Measurements from ENCODE around the gene ZNF785. TPM values are rescaled to one million over a fixed set of nuclear protein-coding genes. Genes with fewer than 3 reads are reported as not detected.
A peak's percentile ranks its signal among the peaks of the same experiment; 100 is the strongest.
"Not testable (repeated sequence)": the region's sequence is repeated elsewhere in the genome, so short reads cannot be mapped to it uniquely, and the experiment has no call there.

The ZNF785 gene
- total RNA-seq (10 to 100 TPM; 10.2 to 37.1 (median 21.4) TPM), polyA plus RNA-seq (1 to 10 TPM; 2.6 to 4.4 TPM), total RNA-seq (17.0 reads per million, percentile 47 among the genes with 10 or more reads in this experiment)

DNA sequence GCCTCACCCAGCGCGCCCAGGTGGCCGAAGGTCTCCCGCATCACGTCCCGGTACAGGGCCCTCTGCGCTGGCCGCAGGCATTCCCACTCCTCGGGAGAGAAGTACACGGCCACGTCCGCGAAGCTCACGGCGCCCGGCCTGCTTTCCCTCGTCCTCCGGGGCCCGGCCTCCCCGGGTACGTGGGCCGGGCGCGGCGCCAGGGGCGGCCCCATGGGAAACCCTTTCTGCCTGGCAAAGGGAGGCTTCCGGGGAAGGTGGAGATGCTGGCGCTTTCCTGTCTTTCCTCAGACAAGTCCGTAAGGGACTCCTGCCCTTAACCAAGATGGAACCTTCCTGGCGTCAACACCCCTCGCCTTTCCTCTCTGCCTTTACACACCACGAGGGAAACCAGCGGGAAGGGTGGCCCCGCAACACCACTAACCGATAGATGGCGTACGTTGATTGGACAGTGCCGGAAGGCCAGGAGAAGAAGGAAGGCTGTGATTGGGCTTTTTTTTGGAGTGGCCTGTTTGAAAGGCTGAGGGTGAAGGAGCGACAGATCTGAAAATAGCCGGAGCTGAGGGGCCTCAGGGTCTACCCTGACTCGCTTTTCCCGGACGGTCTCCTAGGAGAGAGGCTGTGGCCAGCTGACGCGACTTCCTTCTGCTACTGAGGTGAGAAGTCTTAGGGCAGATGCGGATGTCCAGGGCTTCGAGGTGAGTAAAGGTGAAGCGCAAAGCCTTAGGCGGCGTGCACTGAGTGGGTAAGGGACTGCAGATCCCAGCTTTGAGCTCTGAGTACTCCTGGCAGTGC lies at the start of gene ZNF785:
Gene ZNF785 (minus strand): TSS at position 298 of the 792 bp plus-strand sequence. CDS start 86 bp downstream, at position 212.
- H3K4me3 ChIP-seq (ENCODE audit: low read length): peak within 1 kb of the TSS; percentile 77
- H3K9me3 ChIP-seq (ENCODE audit: control insufficient read depth in 2 of 3, low read length in 3 of 3): no peaks in the 10 kb centered on the region
- Mint-ChIP-seq H3K9me3 (no peaks in the 10 kb centered on the region), H3K4me1 (peaks cover 6 to 44% (median 32%) of the 10 kb centered on the region in 7 donors), H3K36me3 (peaks cover 0 to 13% (median 0%) of the 10 kb centered on the region in 5 donors), H3K27ac (peak within 1 kb of the TSS; percentile 89 to 95 (median 92)), H3K4me3 (peak within 1 kb of the TSS; percentile 85 to 98 (median 94)), H3K27me3 (peaks cover 0 to 2% (median 0%) of the 10 kb centered on the region in 5 donors)
- no peaks in the 10 kb centered on the region for H3K27me3 ChIP-seq (ENCODE audit: control insufficient read depth in 2 of 2, insufficient read depth in 2 of 2, low read length in 2 of 2)
- POLR2A ChIA-PET: interaction anchor here (0.6 to 4.9 kb wide), 15 partner anchors 14 to 168 kb away, joined by 3 to 45 read pairs (median 6); partner anchors contain the start of genes FBRS, ITGAL, PRR14 and ZNF688
- H3K4me1 ChIP-seq (ENCODE audit: control insufficient read depth in 2 of 2, insufficient read depth in 2 of 2, low read length in 2 of 2): peaks cover 8 to 12% of the 10 kb centered on the region in 2 donors
- peak within 1 kb of the TSS; percentile 81 for H3K27ac ChIP-seq (ENCODE audit: low read depth, low read length)
- CTCF ChIA-PET: interaction anchor here (0.6 to 1.9 kb wide), 5 partner anchors 13 to 224 kb away, joined by 3 to 6 read pairs (median 4); partner anchors contain the start of genes DCTPP1, PRR14 and ZNF764
- intact Hi-C loops (cut with micrococcal nuclease): loop anchor here (1.0 to 2.0 kb wide), 11 partner anchors 13 to 155 kb away; partner anchors contain the start of genes DCTPP1 (in 2 of the 2), ZNF689 (in 2 of the 2), ZNF764 (in 2 of the 2) and ZNF768 (in 2 of the 2)
- DNase-seq (peak; percentile 72 to 95 (median 93)), ATAC-seq (peak; percentile 100)
- H3K36me3 ChIP-seq (ENCODE audit: control insufficient read depth in 2 of 3, insufficient read depth in 3 of 3, low read length in 3 of 3): peaks cover 0 to 21% (median 0%) of the 10 kb centered on the region in 3 experiments

DNA sequence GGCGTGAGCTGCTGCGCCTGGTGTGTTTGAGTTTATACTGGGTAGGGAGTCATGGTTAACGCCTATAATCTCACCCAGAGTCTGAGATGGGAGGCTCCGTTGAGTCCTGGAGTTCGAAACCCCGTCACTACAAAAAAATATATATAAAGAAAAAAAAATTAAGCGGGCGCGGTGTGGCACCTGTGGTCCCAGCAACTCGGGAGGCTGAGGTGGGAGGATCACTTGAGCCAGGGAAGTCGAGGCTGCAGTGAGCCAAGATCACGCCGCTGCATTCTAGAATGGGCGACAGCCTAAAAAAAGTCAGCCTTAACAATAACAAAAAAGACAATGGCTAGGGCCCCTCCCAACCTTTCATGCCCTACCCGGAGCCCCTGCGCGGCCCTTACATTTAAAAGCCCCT lies 48.0 kb upstream of the ZNF785 start:
- ATAC-seq: no peak
- ChIA-PET CTCF (interaction anchor here (0.6 kb wide), 1 partner anchor 156 kb away, joined by 4 read pairs; no protein-coding TSS in a partner anchor), POLR2A (interaction anchor here (0.5 to 1.8 kb wide), 15 partner anchors 14 to 568 kb away, joined by 3 to 10 read pairs (median 3); partner anchors contain the start of genes CORO1A, PRR14, ZNF689 and ZNF764)
- H3K9me3 ChIP-seq (ENCODE audit: control insufficient read depth in 2 of 3, low read length in 3 of 3): no peaks in the 10 kb centered on the region
- Mint-ChIP-seq H3K9me3 (no peaks in the 10 kb centered on the region), H3K4me3 (peak overlapping the region; percentile 86 to 99 (median 92)), H3K27ac (peak overlapping the region; percentile 92 to 99 (median 98)), H3K36me3 (no peaks in the 10 kb centered on the region), H3K4me1 (peaks cover 10 to 25% (median 20%) of the 10 kb centered on the region in 7 donors), H3K27me3 (no peaks in the 10 kb centered on the region)
- H3K36me3 ChIP-seq (ENCODE audit: control insufficient read depth in 2 of 3, insufficient read depth in 3 of 3, low read length in 3 of 3): no peaks in the 10 kb centered on the region
- peak overlapping the region; percentile 68 for H3K4me3 ChIP-seq (ENCODE audit: low read length)
- DNase-seq: no peak
- H3K27ac ChIP-seq (ENCODE audit: low read depth, low read length): peak overlapping the region; percentile 94
- H3K4me1 ChIP-seq (ENCODE audit: control insufficient read depth in 2 of 2, insufficient read depth in 2 of 2, low read length in 2 of 2): peaks cover 4 to 7% of the 10 kb centered on the region in 2 donors
- no peaks in the 10 kb centered on the region for H3K27me3 ChIP-seq (ENCODE audit: control insufficient read depth in 2 of 2, insufficient read depth in 2 of 2, low read length in 2 of 2)
- intact Hi-C loops (cut with micrococcal nuclease): loop anchor here in 1 of 2 donors (5.0 kb wide), 1 partner anchor 186 kb away; the partner anchor contains the start of gene SEPHS2

DNA sequence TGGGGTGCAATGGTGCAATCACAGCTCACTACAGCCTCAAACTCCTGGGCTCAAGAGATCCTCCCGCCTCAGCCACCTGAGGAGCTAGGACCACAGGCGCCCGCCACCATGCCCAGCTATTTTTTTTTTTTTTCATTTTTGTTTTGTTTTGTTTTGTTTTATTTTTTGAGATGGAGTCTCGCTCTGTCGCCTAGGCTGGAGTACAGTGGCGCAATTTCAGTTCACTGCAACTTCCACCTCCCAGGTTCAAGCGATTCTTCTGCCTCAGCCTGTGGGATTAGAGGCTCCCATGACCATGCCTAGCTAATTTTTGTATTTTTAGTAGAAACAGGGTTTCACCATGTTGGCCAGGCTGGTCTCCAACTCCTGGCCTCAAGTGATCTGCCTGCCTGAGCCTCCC lies 47.0 kb upstream of the ZNF785 start:
- H3K4me3 ChIP-seq (ENCODE audit: low read length); H3K27ac Mint-ChIP-seq; H3K9me3 Mint-ChIP-seq; H3K4me3 Mint-ChIP-seq; H3K27ac ChIP-seq (ENCODE audit: low read depth, low read length); H3K9me3 ChIP-seq (ENCODE audit: control insufficient read depth in 2 of 3, low read length in 3 of 3); H3K36me3 Mint-ChIP-seq; ATAC-seq; H3K4me1 ChIP-seq (ENCODE audit: control insufficient read depth in 2 of 2, insufficient read depth in 2 of 2, low read length in 2 of 2); H3K27me3 Mint-ChIP-seq; H3K36me3 ChIP-seq (ENCODE audit: control insufficient read depth in 2 of 3, insufficient read depth in 3 of 3, low read length in 3 of 3); H3K27me3 ChIP-seq (ENCODE audit: control insufficient read depth in 2 of 2, insufficient read depth in 2 of 2, low read length in 2 of 2); DNase-seq: not testable (repeated sequence)
- peaks cover 10 to 28% (median 22%) of the 10 kb centered on the region in 7 donors for H3K4me1 Mint-ChIP-seq
- ChIA-PET CTCF (interaction anchor here (0.6 kb wide), 2 partner anchors 102 to 173 kb away, joined by 3 to 5 read pairs; no protein-coding TSS in a partner anchor), POLR2A (interaction anchor here (0.6 to 1.3 kb wide), 8 partner anchors 18 to 202 kb away, joined by 3 to 6 read pairs (median 3); partner anchors contain the start of genes DCTPP1 and PRR14)
- intact Hi-C loops (cut with micrococcal nuclease): loop anchor here in 1 of 2 donors (5.0 kb wide), 1 partner anchor 185 kb away; the partner anchor contains the start of gene SEPHS2

DNA sequence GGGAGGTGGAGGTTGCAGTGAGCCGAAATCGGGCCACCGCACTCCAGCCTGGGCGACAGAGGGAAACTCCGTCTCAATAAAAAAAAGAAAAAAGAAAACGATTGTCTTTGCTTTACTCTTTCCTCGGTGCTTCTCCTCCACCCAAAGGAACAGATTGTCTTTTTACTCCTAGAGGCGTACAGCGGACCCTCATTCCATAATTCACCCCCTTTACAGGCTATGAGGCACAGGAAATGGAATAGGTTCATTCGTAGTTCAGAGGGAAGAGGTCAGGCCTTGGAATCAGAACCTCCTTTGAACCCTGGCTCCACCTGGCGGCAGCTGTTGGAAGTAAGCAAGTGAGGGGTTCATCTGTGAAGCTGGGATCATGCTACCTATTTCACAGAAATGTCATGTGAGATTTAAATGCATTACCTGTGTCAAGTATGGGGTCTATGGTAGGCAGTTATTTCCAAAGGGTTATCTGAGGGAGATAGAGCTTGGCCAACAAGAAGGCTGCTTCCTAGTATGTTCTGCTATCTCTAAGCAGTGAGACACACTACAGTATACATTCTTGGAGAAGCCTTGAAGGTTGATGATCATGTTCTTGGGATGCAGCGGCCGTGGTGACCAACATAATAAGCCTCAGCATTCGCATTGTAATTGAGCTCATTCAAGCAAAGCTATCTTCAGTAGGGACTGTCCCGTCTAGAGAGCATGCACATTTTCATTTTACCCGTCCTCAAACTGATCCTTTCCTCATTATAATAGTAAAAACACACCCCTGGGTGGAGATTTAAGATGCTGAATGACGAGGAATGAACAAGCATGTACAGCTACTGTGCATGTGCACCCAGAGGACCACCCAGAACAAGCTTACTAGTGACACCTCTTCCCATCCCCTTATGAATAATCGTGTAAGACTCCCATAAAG lies 43.4 kb upstream of the ZNF785 start:
- CTCF ChIA-PET: interaction anchor here (0.6 to 2.9 kb wide), 23 partner anchors 8 to 517 kb away, joined by 3 to 14 read pairs (median 4); partner anchors contain the start of genes DCTPP1, FBRS, PRR14 and ZNF688
- Histone ChIP-seq H3K4me3 (ENCODE audit: low read length) (peak overlapping the region; percentile 51), H3K27ac (ENCODE audit: low read depth, low read length) (peak overlapping the region; percentile 60), H3K9me3 (ENCODE audit: control insufficient read depth in 2 of 3, low read length in 3 of 3) (no peaks in the 10 kb centered on the region), H3K4me1 (ENCODE audit: control insufficient read depth in 2 of 2, insufficient read depth in 2 of 2, low read length in 2 of 2) (peaks cover 0 to 3% of the 10 kb centered on the region in 2 donors), H3K36me3 (ENCODE audit: control insufficient read depth in 2 of 3, insufficient read depth in 3 of 3, low read length in 3 of 3) (no peaks in the 10 kb centered on the region), H3K27me3 (ENCODE audit: control insufficient read depth in 2 of 2, insufficient read depth in 2 of 2, low read length in 2 of 2) (no peaks in the 10 kb centered on the region)
- peak; percentile 64 to 89 (median 80) for DNase-seq
- no peaks in the 10 kb centered on the region for H3K36me3 Mint-ChIP-seq
- peak overlapping the region in 8 of 9 donors; percentile 58 to 89 (median 80) for H3K27ac Mint-ChIP-seq
- ATAC-seq: peak; percentile 97
- no peaks in the 10 kb centered on the region for H3K9me3 Mint-ChIP-seq
- H3K4me3 Mint-ChIP-seq: peak overlapping the region; percentile 58 to 85 (median 72)
- H3K27me3 Mint-ChIP-seq: peaks cover 0 to under 1% (median 0%) of the 10 kb centered on the region in 5 donors
- peaks cover 4 to 12% (median 8%) of the 10 kb centered on the region in 7 donors for H3K4me1 Mint-ChIP-seq
- POLR2A ChIA-PET: interaction anchor here (0.6 to 1.5 kb wide), 12 partner anchors 15 to 574 kb away, joined by 3 to 6 read pairs (median 4); partner anchors contain the start of genes DCTPP1, FBRS, ZNF688 and ZNF689
- intact Hi-C loops (cut with micrococcal nuclease): loop anchor here (1.0 to 2.0 kb wide), 9 partner anchors 19 to 586 kb away; partner anchors contain the start of genes DCTPP1 (in 1 of the 2), FBRS (in 1 of the 2), SEPHS2 (in 1 of the 2) and ZNF689 (in 1 of the 2)

DNA sequence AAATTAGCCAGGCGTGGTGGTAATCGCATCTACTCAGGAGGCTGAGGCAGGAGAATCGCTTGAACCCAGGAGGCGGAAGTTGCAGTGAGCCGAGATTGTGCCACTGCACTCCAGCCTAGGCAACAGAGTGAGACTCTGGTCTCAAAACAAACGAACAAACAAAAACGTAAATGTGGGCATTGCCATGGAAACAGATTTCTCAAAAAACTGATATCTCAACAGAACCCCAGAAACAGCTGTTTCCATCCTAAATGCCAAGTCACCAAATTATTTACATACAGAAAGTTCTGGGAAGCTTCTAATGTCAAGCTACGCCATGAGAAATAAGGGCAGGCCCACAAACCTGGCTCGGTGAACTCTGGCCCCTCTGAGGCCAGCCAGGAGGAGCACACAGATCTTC lies 40.7 kb upstream of the ZNF785 start:
- Histone ChIP-seq H3K4me1 (ENCODE audit: control insufficient read depth in 2 of 2, insufficient read depth in 2 of 2, low read length in 2 of 2) (no peaks in the 10 kb centered on the region), H3K36me3 (ENCODE audit: control insufficient read depth in 2 of 3, insufficient read depth in 3 of 3, low read length in 3 of 3) (no peaks in the 10 kb centered on the region), H3K9me3 (ENCODE audit: control insufficient read depth in 2 of 3, low read length in 3 of 3) (no peaks in the 10 kb centered on the region), H3K4me3 (ENCODE audit: low read length) (no peak overlapping the region), H3K27me3 (ENCODE audit: control insufficient read depth in 2 of 2, insufficient read depth in 2 of 2, low read length in 2 of 2) (no peaks in the 10 kb centered on the region), H3K27ac (ENCODE audit: low read depth, low read length) (no peak overlapping the region)
- H3K27me3 Mint-ChIP-seq: peaks cover 0 to 15% (median 0%) of the 10 kb centered on the region in 5 donors
- ChIA-PET POLR2A (interaction anchor here (0.7 to 1.1 kb wide), 2 partner anchors 16 to 189 kb away, joined by 3 to 5 read pairs; partner anchors contain the start of gene ZNF689), CTCF (interaction anchor here (0.5 to 1.3 kb wide), 2 partner anchors 67 to 196 kb away, joined by 3 read pairs; partner anchors contain the start of gene DCTPP1)
- intact Hi-C loops (cut with micrococcal nuclease): no loop called here
- no peak overlapping the region for H3K4me3 Mint-ChIP-seq
- peaks cover 4 to 16% (median 6%) of the 10 kb centered on the region in 7 donors for H3K4me1 Mint-ChIP-seq
- H3K27ac Mint-ChIP-seq: no peak overlapping the region
- ATAC-seq: no peak
- DNase-seq: no peak
- no peaks in the 10 kb centered on the region for H3K9me3 Mint-ChIP-seq
- H3K36me3 Mint-ChIP-seq: no peaks in the 10 kb centered on the region
